H9 (cell line): ENCODE measurements around the gene MBTPS1. TPM values are rescaled to one million over a fixed set of nuclear protein-coding genes. Genes with fewer than 3 reads are reported as not detected.

Experiments used
- DNase-seq: peaks from one replicate; pipeline ENCODE4 v3.0.0-alpha.2; 2017
- H2AFZ ChIP-seq: one replicate; pipeline ENCODE4 v1.6.1; 2013; ENCODE audit warnings: mild to moderate bottlenecking, low read length, control low read depth, moderate library complexity
- H2AK5ac ChIP-seq: 2 replicates; pipeline ENCODE4 v1.6.1; 2013; ENCODE audit warnings: low read length, control low read depth, mixed read lengths; ENCODE audit not compliant: insufficient read length
- H2BK120ac ChIP-seq: one replicate; pipeline ENCODE4 v1.6.1; 2013; ENCODE audit warnings: low read depth, mild to moderate bottlenecking, low read length, control low read depth, inconsistent platforms; ENCODE audit not compliant: poor library complexity, severe bottlenecking
- H2BK12ac ChIP-seq: 2 replicates; pipeline ENCODE4 v1.6.1; 2013; ENCODE audit warnings: low read length, control low read depth, mixed read lengths, low read depth; ENCODE audit not compliant: insufficient read length
- H2BK15ac ChIP-seq: 2 replicates; pipeline ENCODE4 v1.6.1; 2013; ENCODE audit warnings: low read depth, low read length, control low read depth
- H2BK20ac ChIP-seq: one replicate; pipeline ENCODE4 v1.6.1; 2013; ENCODE audit warnings: low read depth, mild to moderate bottlenecking, low read length, control low read depth, inconsistent platforms; ENCODE audit not compliant: poor library complexity, severe bottlenecking
- H2BK5ac ChIP-seq: 2 replicates; pipeline ENCODE4 v1.6.1; 2013; ENCODE audit warnings: low read length, control low read depth, mixed read lengths; ENCODE audit not compliant: insufficient read length
- H3K14ac ChIP-seq: 2 replicates; pipeline ENCODE4 v1.6.1; 2013; ENCODE audit warnings: low read length, control low read depth; ENCODE audit not compliant: insufficient read depth
- H3K18ac ChIP-seq: 2 replicates; pipeline ENCODE4 v1.6.1; 2013; ENCODE audit warnings: low read depth, mild to moderate bottlenecking, mixed read lengths, low read length, control low read depth; ENCODE audit not compliant: insufficient read length
- H3K23ac ChIP-seq: 2 replicates; pipeline ENCODE4 v1.6.1; 2013; ENCODE audit warnings: low read length, control low read depth, mixed read lengths, low read depth; ENCODE audit not compliant: insufficient read length
- H3K23me2 ChIP-seq: 2 replicates; pipeline ENCODE4 v1.6.1; 2013; ENCODE audit warnings: low read depth, mild to moderate bottlenecking, mixed read lengths, low read length, control low read depth; ENCODE audit not compliant: insufficient read length, poor library complexity, severe bottlenecking
- H3K27ac ChIP-seq: 2 replicates; pipeline ENCODE4 v1.5.1; 2013; ENCODE audit warnings: low read length, control low read depth, mixed read lengths, low read depth; ENCODE audit not compliant: insufficient read length
- H3K27me3 ChIP-seq: 2 replicates; pipeline ENCODE4 v1.6.1; 2013; ENCODE audit warnings: low read length, control low read depth, inconsistent platforms; ENCODE audit not compliant: insufficient read depth
- H3K4ac ChIP-seq: 2 replicates; pipeline ENCODE4 v1.6.1; 2013; ENCODE audit warnings: low read depth, mild to moderate bottlenecking, control low read depth, inconsistent platforms, low read length, moderate library complexity
- H3K4me1 ChIP-seq: 2 replicates; pipeline ENCODE4 v1.6.1; 2013; ENCODE audit warnings: low read length, control low read depth, inconsistent platforms; ENCODE audit not compliant: insufficient read depth
- H3K4me2 ChIP-seq: 2 replicates; pipeline ENCODE4 v1.6.1; 2013; ENCODE audit warnings: low read length, control low read depth, mixed read lengths; ENCODE audit not compliant: insufficient read length, insufficient read depth
- H3K56ac ChIP-seq: 2 replicates; pipeline ENCODE4 v1.6.1; 2013; ENCODE audit warnings: low read depth, mild to moderate bottlenecking, mixed read lengths, low read length, control low read depth; ENCODE audit not compliant: insufficient read length
- H3K79me1 ChIP-seq: 2 replicates; pipeline ENCODE4 v1.6.1; 2013; ENCODE audit warnings: low read depth, mild to moderate bottlenecking, moderate library complexity, low read length, control low read depth, inconsistent platforms; ENCODE audit not compliant: insufficient read depth, poor library complexity, severe bottlenecking
- H3K79me2 ChIP-seq: 2 replicates; pipeline ENCODE4 v1.6.1; 2013; ENCODE audit warnings: low read length, control low read depth, inconsistent platforms; ENCODE audit not compliant: insufficient read depth
- H3K9ac ChIP-seq: 2 replicates; pipeline ENCODE4 v1.6.1; 2013; ENCODE audit warnings: low read length, control low read depth, mixed read lengths; ENCODE audit not compliant: insufficient read length; ENCODE audit errors: extremely low read depth
- H3K9me3 ChIP-seq: one replicate; pipeline ENCODE4 v1.6.1; 2013; ENCODE audit warnings: low read depth, low read length, inconsistent platforms; ENCODE audit not compliant: control insufficient read depth
- H3T11ph ChIP-seq: one replicate; pipeline ENCODE4 v1.6.1; 2013; ENCODE audit warnings: mild to moderate bottlenecking, low read length, control low read depth, inconsistent platforms
- H4K20me1 ChIP-seq: one replicate; pipeline ENCODE4 v1.6.1; 2013; ENCODE audit not compliant: control insufficient read depth, insufficient read length, insufficient read depth
- H4K5ac ChIP-seq: 2 replicates; pipeline ENCODE4 v1.6.1; 2013; ENCODE audit warnings: low read depth, mild to moderate bottlenecking, mixed read lengths, low read length, control low read depth; ENCODE audit not compliant: insufficient read length
- H4K8ac ChIP-seq: replicated peaks from 2 replicates; pipeline ENCODE4 v1.6.1; 2013; ENCODE audit warnings: low read length, control low read depth, mixed read lengths, low read depth; ENCODE audit not compliant: insufficient read length
- H4K91ac ChIP-seq: 2 replicates; pipeline ENCODE4 v1.6.1; 2013; ENCODE audit warnings: low read depth, mild to moderate bottlenecking, moderate library complexity, mixed read lengths, low read length, control low read depth; ENCODE audit not compliant: insufficient read length
- H3K27ac Mint-ChIP-seq, 3 experiments: 2 replicates in 2 of 3; 3 replicates in 1 of 3; pipeline ENCODE4 v1.8.0; 2020 to 2021; ENCODE audit warnings: mixed read lengths in 3 of 3, mild to moderate bottlenecking in 1 of 3, moderate library complexity in 1 of 3
- H3K27me3 Mint-ChIP-seq: 2 replicates; pipeline ENCODE4 v1.8.0; 2021; ENCODE audit warnings: low read depth, mild to moderate bottlenecking, moderate library complexity, mixed read lengths
- H3K36me3 Mint-ChIP-seq, 3 experiments: 2 replicates in 2 of 3; 3 replicates in 1 of 3; pipeline ENCODE4 v1.8.0; 2020 to 2021; ENCODE audit warnings: low read depth in 3 of 3, mixed read lengths in 3 of 3; ENCODE audit not compliant: insufficient read depth in 1 of 3
- H3K4me1 Mint-ChIP-seq, 2 experiments: 2 replicates each; pipeline ENCODE4 v1.8.0; 2020; ENCODE audit warnings: mixed read lengths in 2 of 2
- H3K4me3 Mint-ChIP-seq, 2 experiments: 2 replicates in 1 of 2; 3 replicates in 1 of 2; pipeline ENCODE4 v1.8.0; 2020 to 2021; ENCODE audit warnings: mild to moderate bottlenecking in 2 of 2, mixed read lengths in 2 of 2, moderate library complexity in 1 of 2
- H3K9me3 Mint-ChIP-seq, 2 experiments: 2 replicates in 1 of 2; 3 replicates in 1 of 2; pipeline ENCODE4 v1.8.0; 2020; ENCODE audit warnings: mild to moderate bottlenecking in 2 of 2, mixed read lengths in 2 of 2, moderate library complexity in 1 of 2
- CTCF ChIP-seq: fragments of 200-600 bp; sonication (generic); conservative IDR thresholded peaks from 3 replicates; pipeline ENCODE4 v1.8.0; 2021; ENCODE audit warnings: antibody characterized with exemption, mild to moderate bottlenecking
- WGBS: extraction: QIAGEN DNeasy Blood & Tissue Kit; methylation state at CpG from one replicate; pipeline ENCODE4 v1.1.7; 2013; ENCODE audit warnings: missing lambda C conversion rate, low lambda C conversion rate, mixed read lengths; ENCODE audit not compliant: insufficient read length; ENCODE audit errors: extremely low coverage; 5-methylcytosine and 5-hydroxymethylcytosine counted together
- total RNA-seq: library from RNA; stranded (reverse); gene quantifications from 2 replicates; pipeline ENCODE4 v1.2.1, GENCODE V29; 2021

Gene MBTPS1
- total RNA-seq, 1 experiment from 2014 or later, result 48.7 TPM

- Histone ChIP-seq H3K79me1 (no peaks in the 10 kb centered on the region), H2BK20ac (no peak overlapping the region), H2BK12ac (no peak overlapping the region), H4K20me1 (no peaks in the 10 kb centered on the region), H3K9me3 (no peaks in the 10 kb centered on the region), H2AFZ (no peak overlapping the region), H4K8ac (no peak overlapping the region), H2BK120ac (no peak overlapping the region), H3K9ac (no peak overlapping the region), H3K18ac (no peak overlapping the region), H2BK5ac (no peak overlapping the region), H3K79me2 (no peaks in the 10 kb centered on the region), H2BK15ac (no peak overlapping the region), H3K14ac (no peak overlapping the region), H3K27ac (no peak overlapping the region), H3K4me2 (no peak overlapping the region), H3K4ac (no peak overlapping the region), H3K23ac (no peak overlapping the region), H3K27me3 (no peaks in the 10 kb centered on the region), H2AK5ac (no peak overlapping the region), H3K56ac (no peak overlapping the region), H3K23me2 (no peaks in the 10 kb centered on the region), H3K4me1 (no peaks in the 10 kb centered on the region), H3T11ph (no peak overlapping the region), H4K91ac (no peak overlapping the region), H4K5ac (no peak overlapping the region)
- no CpG with 5 or more reads among the region's 6 CpGs for WGBS
- H3K9me3 Mint-ChIP-seq, result no peaks in the 10 kb centered on the region
- DNase-seq, result no peak
- TF ChIP-seq CTCF, result no peak
- H3K36me3 Mint-ChIP-seq, result peaks cover 6 to 79% (median 55%) of the 10 kb centered on the region in 3 experiments; a peak in 6 of 7 replicates
- H3K27me3 Mint-ChIP-seq, result no peaks in the 10 kb centered on the region
- no peak overlapping the region for H3K4me3 Mint-ChIP-seq
- H3K27ac Mint-ChIP-seq, result no peak overlapping the region
- no peaks in the 10 kb centered on the region for H3K4me1 Mint-ChIP-seq
Measured at GRCh38 chr16:84085773-84086172, 31.0 kb downstream of the MBTPS1 start.
